ENCODE data around the gene TRDMT1.

Gene TRDMT1

GRCh38 chr10:17229967-17230682, 28.7 kb upstream of the TRDMT1 start:
- DNase-seq (ENCODE audit: low read depth): peak; percentile 82

- DNase-seq (ENCODE audit: low read depth): no peak
These were observed 28.2 kb upstream of the TRDMT1 start for GRCh38 chr10:17229717-17229966.

DNA sequence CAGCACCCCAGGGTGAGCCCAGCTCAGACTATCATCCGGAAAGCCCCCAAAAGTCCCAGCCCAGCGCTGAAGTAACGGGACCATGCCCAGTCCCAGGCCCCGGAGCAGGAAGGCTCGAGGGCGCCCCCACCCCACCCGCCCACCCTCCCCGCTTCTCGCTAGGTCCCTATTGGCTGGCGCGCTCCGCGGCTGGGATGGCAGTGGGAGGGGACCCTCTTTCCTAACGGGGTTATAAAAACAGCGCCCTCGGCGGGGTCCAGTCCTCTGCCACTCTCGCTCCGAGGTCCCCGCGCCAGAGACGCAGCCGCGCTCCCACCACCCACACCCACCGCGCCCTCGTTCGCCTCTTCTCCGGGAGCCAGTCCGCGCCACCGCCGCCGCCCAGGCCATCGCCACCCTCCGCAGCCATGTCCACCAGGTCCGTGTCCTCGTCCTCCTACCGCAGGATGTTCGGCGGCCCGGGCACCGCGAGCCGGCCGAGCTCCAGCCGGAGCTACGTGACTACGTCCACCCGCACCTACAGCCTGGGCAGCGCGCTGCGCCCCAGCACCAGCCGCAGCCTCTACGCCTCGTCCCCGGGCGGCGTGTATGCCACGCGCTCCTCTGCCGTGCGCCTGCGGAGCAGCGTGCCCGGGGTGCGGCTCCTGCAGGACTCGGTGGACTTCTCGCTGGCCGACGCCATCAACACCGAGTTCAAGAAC, 27.7 kb upstream of the TRDMT1 start:
- peak; percentile 55 for DNase-seq (ENCODE audit: low read depth)

GRCh38 chr10:17228091-17229015, 26.9 kb upstream of the TRDMT1 start, which contains the start of gene VIM:
TSS of gene VIM (plus strand) at chr10:17228241. CDS start at chr10:17229423, 1,182 bp downstream.
- peak; percentile 77 for DNase-seq (ENCODE audit: low read depth)

DNA sequence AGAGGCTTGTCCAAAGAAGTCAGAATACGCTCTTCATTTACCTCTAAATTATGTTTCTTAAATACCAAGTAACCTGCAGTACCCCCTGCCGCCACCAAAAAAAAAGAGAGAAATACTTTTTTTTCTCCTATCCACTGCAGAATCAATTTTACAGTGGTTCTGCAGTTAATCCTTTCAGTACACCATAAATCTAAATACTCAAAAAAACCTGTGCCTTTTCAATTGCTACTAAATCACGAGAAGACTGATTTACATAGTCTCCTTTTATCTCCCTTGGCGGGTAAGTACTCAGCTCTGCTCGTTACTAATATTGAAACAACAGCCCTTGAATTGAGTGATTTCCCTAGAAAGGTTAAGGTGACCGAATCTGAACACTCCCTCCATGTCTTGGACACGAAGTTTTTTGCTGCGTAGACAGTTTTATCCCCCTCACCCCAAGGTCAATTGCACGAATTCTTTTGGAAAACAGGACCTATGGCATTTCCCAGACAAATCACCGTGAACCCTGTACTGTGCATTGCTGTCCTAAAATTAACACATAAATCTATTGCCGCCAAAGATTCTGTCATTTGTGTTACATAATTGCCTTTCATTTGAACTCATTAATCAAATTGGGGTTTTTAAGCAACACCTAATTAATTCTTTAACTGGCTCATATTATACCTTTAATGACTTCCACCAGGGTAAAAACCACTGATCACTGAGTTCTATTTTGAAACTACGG, 26.1 kb upstream of the TRDMT1 start:
- DNase-seq (ENCODE audit: low read depth): no peak

- DNase-seq (ENCODE audit: low read depth): no peak
These were observed 25.4 kb upstream of the TRDMT1 start for GRCh38 chr10:17226891-17227303.

DNA sequence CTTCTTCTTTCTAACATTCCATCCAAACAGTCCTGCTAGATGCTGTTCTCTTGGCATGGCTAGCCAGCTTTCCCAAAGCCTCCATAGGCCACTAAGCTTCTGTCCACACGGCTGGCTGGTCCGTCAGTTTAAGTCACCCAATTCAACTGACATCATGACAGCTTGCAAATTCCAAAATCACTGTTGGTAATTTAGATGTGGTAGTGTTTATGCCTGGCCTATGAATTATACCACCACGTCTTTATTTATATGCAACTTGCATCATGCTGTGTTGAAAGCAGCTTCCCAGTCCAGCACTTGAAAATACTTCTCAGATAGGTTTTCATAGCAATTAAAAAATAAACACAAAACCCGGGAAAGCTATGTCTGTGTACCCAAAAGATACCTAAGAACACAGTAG, 24.3 kb upstream of the TRDMT1 start:
- no peak for DNase-seq (ENCODE audit: low read depth)

DNA sequence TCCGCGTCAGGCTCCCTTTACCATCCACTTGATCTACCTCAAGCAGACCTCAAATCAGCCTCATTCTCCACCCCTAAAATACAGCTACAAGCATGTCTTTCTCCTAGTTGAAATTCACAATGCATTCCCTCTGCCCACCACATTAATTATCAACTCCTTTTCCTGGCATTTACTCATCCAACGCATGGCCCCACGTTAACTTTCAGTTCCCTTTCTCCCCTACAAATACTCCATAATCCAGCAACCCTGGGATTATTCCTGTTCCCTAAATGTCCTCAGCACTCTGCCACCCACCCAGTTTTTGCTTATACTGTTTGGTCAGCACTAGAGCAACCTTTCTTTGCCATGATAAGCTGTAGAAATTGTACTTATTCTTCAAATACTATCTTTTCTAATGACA, 20.9 kb upstream of the TRDMT1 start:
- no peak for DNase-seq (ENCODE audit: low read depth)

DNA sequence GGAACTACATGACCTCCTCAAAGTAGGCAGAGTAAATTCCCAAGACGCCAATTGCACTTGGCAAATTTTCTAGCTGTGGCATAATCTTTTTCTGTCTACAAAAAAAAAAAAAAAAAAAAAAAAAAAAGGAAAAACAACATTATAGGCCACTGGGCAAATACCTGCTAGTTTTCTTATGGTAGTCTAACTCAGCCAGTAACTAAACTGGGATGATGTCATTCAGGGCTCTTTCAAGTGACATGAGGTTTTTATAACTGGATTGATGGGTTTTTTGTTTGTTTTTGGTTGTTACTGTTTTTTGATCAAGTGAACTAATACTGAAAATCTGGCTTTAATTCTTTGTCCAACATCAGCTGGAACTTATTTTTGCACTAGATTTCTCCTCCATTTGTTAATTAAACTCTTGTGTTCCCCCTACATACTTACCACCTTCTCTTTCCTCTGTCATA, 19.2 kb upstream of the TRDMT1 start:
- no peak for DNase-seq (ENCODE audit: low read depth)

- no peak for DNase-seq (ENCODE audit: low read depth)
These were observed 17.6 kb upstream of the TRDMT1 start for GRCh38 chr10:17219024-17219423.

DNA sequence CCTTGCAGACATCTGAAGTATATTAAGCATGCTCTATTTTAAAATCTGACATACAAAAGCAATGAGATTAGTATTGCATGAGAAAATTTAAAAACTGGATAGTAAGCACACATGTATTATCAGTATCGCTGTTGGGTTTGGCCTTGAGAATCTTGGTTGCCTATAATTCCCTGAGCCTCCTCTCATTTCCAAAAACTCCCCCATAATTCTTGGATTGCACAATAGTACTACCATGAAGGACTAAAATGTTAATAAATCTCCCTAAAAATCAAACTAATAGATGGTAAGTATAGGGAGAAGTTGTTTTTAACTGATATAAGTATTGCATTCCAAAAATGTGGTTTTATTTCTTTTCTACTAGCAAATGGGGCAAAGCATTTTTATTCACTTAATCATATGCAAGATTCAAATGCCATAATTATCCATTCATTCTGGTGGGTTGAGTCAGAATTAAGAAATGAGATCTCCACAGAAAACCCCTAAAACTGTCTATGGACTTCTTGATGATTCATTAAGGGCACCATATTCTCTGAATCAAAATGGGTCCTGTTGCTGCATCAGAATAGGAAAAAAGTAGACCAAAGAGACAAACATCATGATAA, 16.3 kb upstream of the TRDMT1 start:
- no peak for DNase-seq (ENCODE audit: low read depth)

DNA sequence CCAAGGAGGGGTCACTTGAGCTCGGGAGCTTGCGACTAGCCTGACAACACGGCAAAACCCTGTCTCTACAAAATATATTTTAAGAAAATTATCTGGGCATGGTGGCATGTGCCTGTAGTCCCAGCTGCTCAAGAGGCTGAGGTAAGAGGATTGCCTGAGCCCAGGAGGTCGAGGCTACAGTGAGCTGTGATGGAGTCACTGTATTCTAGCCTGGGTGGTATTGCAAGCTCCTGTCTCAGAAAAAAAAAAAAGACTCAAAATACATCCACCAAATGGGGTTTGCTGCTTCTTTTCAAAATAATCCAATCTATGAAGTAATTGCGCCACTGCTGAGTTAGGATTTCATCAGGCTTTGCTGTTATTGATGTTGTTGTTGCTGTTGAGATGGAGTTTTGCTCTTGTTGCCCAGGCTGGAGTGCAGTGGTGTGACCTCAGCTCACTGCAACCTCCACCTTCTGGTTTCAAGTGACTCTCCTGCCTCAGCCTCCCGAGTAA, 15.5 kb upstream of the TRDMT1 start:
- no peak for DNase-seq (ENCODE audit: low read depth)

DNA sequence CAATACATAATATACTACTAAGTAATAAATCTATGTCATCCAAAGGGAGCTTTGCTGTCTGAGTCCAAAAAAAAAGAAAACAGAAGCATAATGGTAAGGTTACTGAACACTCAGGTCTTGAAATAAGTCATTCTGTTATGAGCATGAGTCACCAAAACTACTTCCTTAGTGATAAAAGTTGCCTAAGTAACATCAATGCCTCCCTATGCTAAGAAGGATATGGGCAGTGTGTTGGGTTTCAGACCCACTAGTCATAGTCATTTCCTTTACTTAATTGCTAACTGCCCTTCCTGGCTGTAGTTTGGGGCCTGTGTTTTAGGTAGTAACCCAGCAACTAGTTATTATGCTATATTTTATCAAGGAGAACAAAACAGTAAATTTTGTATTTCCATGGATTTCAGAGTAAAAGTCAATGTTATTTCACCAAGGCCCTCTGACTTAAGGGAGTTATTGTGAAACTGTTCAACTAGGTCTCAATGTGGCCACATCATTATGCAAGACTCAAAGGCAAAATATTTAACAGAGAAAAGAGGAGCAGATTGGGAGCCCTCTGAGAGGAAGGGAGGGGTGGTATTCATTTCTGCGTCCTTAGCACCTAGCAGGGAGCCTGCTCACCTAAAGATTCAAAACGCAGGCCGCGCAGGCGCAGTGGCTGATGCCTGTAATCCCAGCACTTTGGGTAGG, 14.9 kb upstream of the TRDMT1 start:
- no peak for DNase-seq (ENCODE audit: low read depth)

- DNase-seq (ENCODE audit: low read depth): no peak
These were observed 14.3 kb upstream of the TRDMT1 start for GRCh38 chr10:17215782-17216122.

GRCh38 chr10:17214971-17215781, 13.7 kb upstream of the TRDMT1 start:
- no peak for DNase-seq (ENCODE audit: low read depth)

GRCh38 chr10:17214526-17214925, 13.1 kb upstream of the TRDMT1 start:
- DNase-seq (ENCODE audit: low read depth): no peak

DNA sequence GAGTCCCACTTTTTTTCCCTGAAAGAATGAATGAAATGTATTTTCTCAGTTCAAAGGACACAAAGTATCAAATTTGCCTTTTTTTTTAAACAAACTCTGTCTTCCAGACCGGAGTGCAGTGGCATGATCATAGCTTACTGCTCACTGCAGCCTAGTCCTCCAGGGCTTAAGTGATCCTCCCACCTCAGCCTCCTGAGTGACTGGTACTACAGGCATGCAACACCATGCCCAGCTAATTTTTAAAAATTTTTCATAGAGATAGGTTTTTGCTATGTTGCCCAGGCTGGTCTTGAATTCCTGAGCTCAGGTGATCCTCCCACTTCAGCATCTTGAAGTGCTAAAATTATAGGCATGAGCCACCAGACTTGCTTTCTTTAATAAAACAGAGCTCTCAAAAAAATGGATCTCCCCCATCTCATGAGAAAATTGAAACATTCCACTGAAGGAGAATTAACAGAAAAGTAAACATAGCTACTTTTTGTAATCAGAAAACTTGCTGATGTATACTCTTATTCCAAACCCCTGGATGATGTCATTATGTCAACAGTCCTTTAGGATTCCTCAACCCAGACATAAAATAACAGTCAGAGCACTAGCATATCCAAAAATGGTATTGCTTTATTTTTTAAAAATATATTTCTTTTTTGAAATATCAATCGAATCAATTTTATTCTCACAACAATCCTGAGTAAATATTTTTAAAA, 12.3 kb upstream of the TRDMT1 start:
- no peak for DNase-seq (ENCODE audit: low read depth)

DNA sequence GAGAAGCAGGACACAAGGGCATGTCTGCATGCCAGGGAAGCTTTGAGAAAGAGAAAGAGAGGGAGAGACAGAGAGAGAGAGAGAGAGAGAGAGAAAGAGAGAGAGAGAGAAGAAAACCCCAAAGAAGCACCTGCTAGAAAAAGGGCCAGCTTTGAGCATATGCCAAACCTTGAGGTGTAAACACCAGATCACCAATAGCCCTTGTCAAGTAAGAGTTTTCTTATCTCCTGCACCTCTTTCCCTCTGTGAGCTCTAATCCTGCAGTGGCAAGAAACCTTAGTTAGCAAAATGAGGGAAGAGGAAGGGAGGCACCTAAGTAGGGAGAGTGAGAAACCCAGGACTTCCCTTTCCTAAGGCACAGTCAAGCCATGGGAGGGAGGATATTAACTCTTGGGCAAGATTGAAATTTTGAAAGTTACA, 11.3 kb upstream of the TRDMT1 start:
- DNase-seq (ENCODE audit: low read depth): no peak

- no peak for DNase-seq (ENCODE audit: low read depth)
These were observed 8.9 kb upstream of the TRDMT1 start for GRCh38 chr10:17210361-17210760.

GRCh38 chr10:17209881-17210280, 8.4 kb upstream of the TRDMT1 start:
- DNase-seq (ENCODE audit: low read depth): no peak

Measured in stimulated activated CD8-positive, alpha-beta memory T cell treated with anti-CD3 and anti-CD28 coated beads, Interleukin-4, amount 100 ng/mL, for 24 hours (primary cell).